GM21825 (cell line): ENCODE results near the gene PSAT1.

Experiments used
- ATAC-seq: cut with Tn5 transposase; IDR thresholded peaks from one replicate; pipeline ENCODE4 v1.9.1; 2021; ENCODE audit warnings: mild to moderate bottlenecking, moderate library complexity; ENCODE audit not compliant: unreplicated experiment

PSAT1 gene

DNA sequence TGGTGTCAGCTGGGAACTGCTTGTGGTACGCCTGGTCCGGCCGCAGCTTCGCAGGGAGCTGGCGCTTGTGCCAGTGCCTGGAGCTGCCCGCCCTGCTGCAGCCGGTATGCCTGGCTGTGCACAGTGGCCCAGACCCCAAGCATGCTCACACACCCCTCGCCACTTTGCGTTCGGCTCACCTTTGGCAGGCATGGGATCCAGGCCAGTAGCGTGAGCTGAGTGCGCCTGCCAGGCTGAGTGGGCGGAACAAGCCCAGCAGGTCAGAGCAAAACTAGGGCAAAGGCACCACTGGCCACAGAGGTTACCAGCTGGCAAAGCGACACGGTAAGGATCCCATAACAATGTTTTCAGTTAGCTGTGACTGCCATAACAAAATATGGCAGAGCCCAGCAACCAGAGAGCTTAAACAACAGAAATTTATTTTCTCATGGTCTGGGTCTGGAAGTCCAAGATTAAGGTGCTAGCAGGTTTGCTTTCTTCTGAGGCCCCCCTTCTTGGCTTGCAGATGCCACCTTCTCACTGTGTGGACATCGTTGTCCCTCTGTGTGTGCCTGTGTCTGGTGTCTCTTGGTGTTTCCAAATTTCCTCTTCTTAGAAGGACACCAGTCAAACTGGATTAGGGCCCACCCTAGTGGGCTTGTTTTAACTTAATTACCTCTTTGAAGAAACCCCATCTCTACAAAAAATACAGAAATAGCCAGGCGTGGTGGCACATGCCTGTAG lies 61.6 kb downstream of the PSAT1 start:
- no peak for ATAC-seq

DNA sequence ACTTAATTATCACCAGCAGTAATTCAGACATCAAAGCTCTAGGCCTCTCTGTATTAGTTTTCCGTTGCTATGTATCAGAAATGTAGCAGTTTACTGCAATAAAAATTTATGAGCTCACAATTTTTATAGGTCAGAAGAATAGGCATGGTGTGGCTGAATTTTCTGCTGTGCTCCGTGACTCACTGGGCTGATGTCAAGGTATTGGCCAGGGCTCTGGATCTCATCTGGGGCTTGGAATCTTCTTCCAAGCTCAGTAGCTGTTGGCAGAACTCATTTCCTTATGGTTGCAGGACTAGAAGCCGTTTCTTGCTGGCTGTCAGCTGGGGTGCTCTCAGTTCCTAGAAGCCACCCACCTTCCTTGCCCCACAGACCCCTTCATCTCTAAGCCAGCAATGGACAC lies 66.3 kb downstream of the PSAT1 start:
- ATAC-seq, result no peak

DNA sequence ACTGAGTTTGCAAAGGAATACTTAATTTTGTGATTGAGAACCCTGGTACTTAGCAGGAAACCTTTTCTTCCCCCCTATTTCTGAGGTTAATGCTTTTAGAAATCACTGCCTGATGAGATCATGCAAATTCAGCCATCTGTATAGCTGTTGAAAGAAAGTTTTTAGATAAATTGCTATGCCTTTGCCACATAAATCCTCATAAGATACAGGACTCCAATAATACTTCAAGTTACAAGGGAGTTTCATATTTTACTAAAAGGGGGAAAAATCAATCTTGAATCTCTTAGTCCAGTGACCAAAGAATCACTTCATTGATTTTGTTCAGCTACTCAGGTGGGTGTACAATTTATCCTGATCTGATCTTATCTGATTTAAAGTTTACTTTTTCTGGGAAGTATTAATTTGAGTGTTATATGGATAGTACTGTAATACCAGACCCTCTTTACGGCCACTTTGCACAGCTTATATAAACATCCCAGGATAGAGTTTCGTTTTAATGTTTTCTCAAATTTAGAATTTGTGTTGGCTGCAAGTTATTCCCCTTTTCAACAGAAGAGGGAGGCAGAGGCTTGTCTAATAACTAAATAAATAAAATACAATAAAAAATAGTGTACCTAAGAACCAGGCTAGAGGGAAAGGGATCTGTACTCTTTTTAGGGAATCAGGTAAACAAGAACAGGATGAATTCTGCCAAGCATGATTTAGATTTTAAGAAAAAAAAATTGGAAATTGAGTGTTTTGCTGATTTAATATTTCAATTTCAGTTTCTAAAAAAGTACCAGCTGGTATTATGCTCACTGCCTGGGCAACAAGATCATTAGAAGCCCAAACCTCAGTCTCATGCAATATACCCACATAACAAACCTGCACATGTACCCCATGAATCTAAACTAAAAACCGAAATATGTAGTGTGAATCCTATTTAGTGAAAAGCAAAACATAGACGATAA lies 69.1 kb downstream of the PSAT1 start:
- no peak for ATAC-seq

DNA sequence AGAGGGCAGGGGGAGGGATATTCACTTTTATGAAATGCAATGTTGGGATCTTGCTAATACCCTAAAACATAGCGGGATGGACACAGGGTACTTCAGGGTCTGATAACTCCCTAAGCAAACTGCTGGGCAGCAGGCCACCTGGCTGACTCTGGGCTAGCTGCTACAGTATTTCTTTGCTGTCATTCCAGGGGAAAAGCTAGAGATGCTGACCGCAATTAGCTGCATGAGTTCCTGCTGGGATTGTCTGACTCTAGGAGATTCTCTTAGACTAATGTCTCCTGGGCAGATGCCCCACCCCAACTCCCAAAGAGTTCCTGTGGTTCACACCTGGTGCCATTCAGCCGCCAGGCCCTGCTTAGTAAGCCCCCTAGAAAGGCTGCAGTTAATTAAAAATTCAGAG lies 69.9 kb downstream of the PSAT1 start:
- ATAC-seq, result no peak

DNA sequence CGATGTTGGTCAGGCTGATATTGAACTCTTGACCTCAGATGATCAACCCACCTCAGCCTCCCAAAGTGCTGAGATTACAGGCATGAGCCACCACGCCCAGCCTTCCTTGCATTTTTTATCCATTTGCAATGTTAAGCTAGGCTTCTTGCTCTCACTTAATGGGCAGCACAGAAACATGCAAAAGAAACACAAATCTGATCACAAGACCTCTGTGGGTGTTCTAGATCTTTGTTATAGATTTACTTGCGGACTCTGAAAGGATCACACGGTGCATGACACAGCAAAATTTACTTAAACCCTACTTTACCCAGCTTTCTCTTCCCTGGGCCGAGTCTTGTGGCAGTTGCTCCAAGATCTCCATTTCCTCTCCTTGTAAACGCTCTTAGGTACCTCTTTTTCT lies 71.3 kb downstream of the PSAT1 start:
- no peak for ATAC-seq

DNA sequence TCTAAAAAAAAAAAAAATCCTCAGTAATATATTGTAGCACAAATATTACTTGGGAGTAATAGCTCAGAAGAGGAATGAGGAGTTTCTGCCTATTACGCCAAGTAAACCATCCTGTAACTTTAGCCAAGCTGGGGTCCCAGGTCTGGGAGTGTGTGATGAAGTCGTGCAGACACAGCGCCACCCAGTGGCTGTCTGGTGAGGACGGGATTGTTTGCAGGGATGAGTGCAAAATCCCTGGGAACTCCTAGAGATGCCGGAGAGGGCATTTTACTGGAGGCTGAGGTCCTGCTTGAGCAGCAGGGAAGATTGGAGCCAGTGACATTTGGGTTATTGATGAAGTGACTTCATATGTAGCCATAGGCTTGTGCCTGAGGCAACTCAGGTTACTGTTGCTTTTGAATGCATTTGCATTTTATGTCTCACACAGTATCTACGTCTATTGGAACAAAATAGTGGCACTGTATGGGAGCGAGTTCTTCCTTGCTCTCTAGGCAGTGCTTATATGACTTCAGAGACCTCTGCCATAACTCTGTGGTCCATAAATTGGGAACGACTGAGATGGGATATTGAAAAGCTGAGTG lies 72.8 kb downstream of the PSAT1 start:
- peak; percentile 66 for ATAC-seq

DNA sequence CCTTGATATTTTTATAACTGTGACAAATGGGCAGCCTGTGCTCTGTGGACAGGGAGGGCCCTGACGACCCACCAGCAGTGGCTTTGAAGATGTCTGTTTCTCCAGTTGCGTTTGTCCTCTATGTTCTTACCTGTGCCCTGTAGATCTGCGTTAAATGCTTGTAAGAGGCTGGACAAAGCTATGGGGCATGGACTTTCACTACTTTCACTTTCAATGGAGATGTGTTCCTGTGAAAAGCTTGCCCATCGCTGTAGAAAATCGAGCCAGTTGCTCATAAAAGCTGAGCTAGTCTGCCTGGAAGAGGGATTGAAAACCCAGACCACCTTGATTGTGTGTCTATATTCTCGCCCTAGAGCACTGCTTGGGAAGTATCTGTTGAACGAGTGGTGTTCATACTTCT lies 74.1 kb downstream of the PSAT1 start:
- ATAC-seq, result no peak

DNA sequence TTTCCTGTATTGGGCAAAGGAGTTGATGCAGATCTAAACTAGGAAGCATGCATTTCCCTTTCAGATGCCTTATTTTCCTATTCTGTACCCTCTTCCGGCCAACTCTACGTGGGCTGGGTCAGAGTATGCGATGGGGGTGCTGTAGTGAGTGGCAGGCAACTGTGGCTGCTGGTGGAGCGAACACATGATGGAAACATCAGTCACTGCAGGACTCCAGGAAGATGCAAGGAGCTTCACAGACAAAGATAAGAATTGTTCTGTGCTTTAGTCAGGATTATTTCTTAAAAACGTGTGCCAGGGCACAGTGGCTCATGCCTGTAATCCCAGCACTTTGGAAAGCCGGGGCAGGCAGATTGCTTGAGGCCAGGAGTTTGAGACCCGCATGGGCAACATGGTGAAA lies 75.1 kb downstream of the PSAT1 start:
- ATAC-seq, result no peak
